Caco-2 (cell line): ENCODE results near the gene NDUFA12. TPM values are rescaled to one million over a fixed set of nuclear protein-coding genes. Genes with fewer than 3 reads are reported as not detected.
A peak's percentile ranks its signal among the peaks of the same experiment; 100 is the strongest.

ENCODE experiments used
- BruUV-seq: library from RNA; stranded (reverse); fragments of 400-500 nt; replicated peaks from 2 replicates; lab custom pipeline; 2021; lab: Mats Ljungman, UMichigan
- CTCF ChIA-PET: fragments of 300-600 bp; sonication (Branson Sonifier 250); formaldehyde crosslinking; loops from one replicate; lab custom pipeline; 2022; ENCODE audit warnings: antibody characterized with exemption; lab: Charles Lee
- POLR2A ChIA-PET: fragments of 300-600 bp; sonication (Branson Sonifier 250); formaldehyde crosslinking; loops from one replicate; lab custom pipeline; 2022; ENCODE audit warnings: antibody characterized with exemption; lab: Charles Lee
- DNase-seq, 2 experiments: peaks; one replicate each; pipeline versions ENCODE4 v3.0.0 to v3.0.0-alpha.2; 2020 to 2022
- H3K27me3 ChIP-seq: replicated peaks from 2 replicates; pipeline ENCODE4 v1.6.0; 2011; ENCODE audit warnings: low read length; ENCODE audit not compliant: control insufficient read depth, insufficient read depth
- H3K36me3 ChIP-seq: 2 replicates; pipeline ENCODE4 v1.5.1; 2011; ENCODE audit warnings: low read length; ENCODE audit not compliant: control insufficient read depth, insufficient read depth
- H3K4me1 ChIP-seq: fragments of 250-450 bp; sonication (Bioruptor Pico); 2 replicates; pipeline ENCODE4 v1.5.1; 2020; ENCODE audit warnings: mild to moderate bottlenecking
- H3K4me3 ChIP-seq: 2 replicates; pipeline ENCODE4 v1.5.1; 2011; ENCODE audit warnings: low read depth, mild to moderate bottlenecking, control low read depth, low read length
- H3K9me3 ChIP-seq: fragments of 250-450 bp; sonication (Bioruptor Pico); 2 replicates; pipeline ENCODE4 v1.5.1; 2020; ENCODE audit warnings: mild to moderate bottlenecking, moderate library complexity
- H3K27ac Mint-ChIP-seq: one replicate; pipeline ENCODE4 v1.8.0; 2022; ENCODE audit warnings: mixed read lengths; ENCODE audit not compliant: unreplicated experiment
- H3K27me3 Mint-ChIP-seq: one replicate; pipeline ENCODE4 v1.8.0; 2022; ENCODE audit warnings: mixed read lengths; ENCODE audit not compliant: insufficient read depth, unreplicated experiment
- H3K36me3 Mint-ChIP-seq: one replicate; pipeline ENCODE4 v1.8.0; 2022; ENCODE audit warnings: mild to moderate bottlenecking, mixed read lengths; ENCODE audit not compliant: insufficient read depth, unreplicated experiment
- H3K4me1 Mint-ChIP-seq: one replicate; pipeline ENCODE4 v1.8.0; 2022; ENCODE audit warnings: low read depth, mixed read lengths; ENCODE audit not compliant: unreplicated experiment
- H3K4me3 Mint-ChIP-seq: one replicate; pipeline ENCODE4 v1.8.0; 2022; ENCODE audit warnings: mild to moderate bottlenecking, moderate library complexity, mixed read lengths; ENCODE audit not compliant: unreplicated experiment
- H3K9me3 Mint-ChIP-seq: one replicate; pipeline ENCODE4 v1.8.0; 2022; ENCODE audit warnings: mixed read lengths; ENCODE audit not compliant: unreplicated experiment
- CTCF ChIP-seq, 2 experiments: fragments of 200-600 bp in 1 of 2; IDR thresholded peaks; 1 replicate in 1 of 2; 2 replicates in 1 of 2; pipeline versions ENCODE4 v1.5.1 to v1.8.0; 2011 to 2022; ENCODE audit warnings: antibody characterized with exemption in 1 of 2, control low read depth in 1 of 2, inconsistent platforms in 1 of 2, low read depth in 1 of 2, low read length in 1 of 2, mild to moderate bottlenecking in 1 of 2, moderate library complexity in 1 of 2; ENCODE audit not compliant: insufficient read depth in 1 of 2, severe bottlenecking in 1 of 2, unreplicated experiment in 1 of 2
- intact Hi-C: fragments of 100-400 bp; cut with micrococcal nuclease; formaldehyde crosslinking; loops from one replicate; pipeline ENCODE4 v1.10.0; 2022; ENCODE audit not compliant: unreplicated experiment
- total RNA-seq: library from RNA; stranded (reverse); gene quantifications from 2 replicates; pipeline ENCODE4 v1.2.3, GENCODE V29; 2022

Gene NDUFA12
- total RNA-seq, 1 experiment from 2014 or later: 131 TPM

DNA sequence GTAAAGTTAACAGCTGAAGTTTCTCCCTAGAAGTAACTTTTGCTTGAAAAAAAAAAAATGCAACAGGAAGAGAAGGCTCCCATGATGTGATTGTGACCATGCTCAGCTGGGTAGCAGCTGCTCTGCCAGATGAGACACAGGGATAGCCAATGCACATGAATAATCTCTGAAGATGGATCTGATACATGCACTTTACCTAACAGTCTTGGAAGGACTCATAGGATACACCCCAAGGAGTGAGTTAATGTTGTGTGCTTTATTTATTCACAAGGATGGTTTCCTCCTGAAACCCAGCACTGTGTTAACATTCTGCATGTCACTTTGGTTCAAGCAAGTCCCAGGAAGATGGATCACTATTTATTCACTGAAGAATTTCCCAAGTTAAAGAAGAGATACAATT is 46.5 kb downstream of the NDUFA12 start:
- BruUV-seq: no TSS peak
- H3K9me3 Mint-ChIP-seq: no peaks in the 10 kb centered on the region
- H3K4me3 Mint-ChIP-seq: no peak overlapping the region
- Histone ChIP-seq H3K27me3 (no peaks in the 10 kb centered on the region), H3K4me3 (no peak overlapping the region), H3K4me1 (peaks cover 12% of the 10 kb centered on the region; the same call in 1 of the 2 replicates), H3K9me3 (no peaks in the 10 kb centered on the region), H3K36me3 (no peaks in the 10 kb centered on the region)
- no peak for TF ChIP-seq CTCF (IDR thresholded peaks at IDR 0.05; ENCODE audit: insufficient read depth in 1 of 2, low read depth in 1 of 2, low read length in 1 of 2, severe bottlenecking in 1 of 2, unreplicated experiment in 1 of 2)
- no peak overlapping the region for H3K27ac Mint-ChIP-seq
- ChIA-PET POLR2A (no interaction called here), CTCF (no interaction called here)
- peaks cover 9% of the 10 kb centered on the region for H3K4me1 Mint-ChIP-seq
- H3K36me3 Mint-ChIP-seq: no peaks in the 10 kb centered on the region
- H3K27me3 Mint-ChIP-seq: no peaks in the 10 kb centered on the region
- no peak for DNase-seq
- intact Hi-C loops: no loop called here

DNA sequence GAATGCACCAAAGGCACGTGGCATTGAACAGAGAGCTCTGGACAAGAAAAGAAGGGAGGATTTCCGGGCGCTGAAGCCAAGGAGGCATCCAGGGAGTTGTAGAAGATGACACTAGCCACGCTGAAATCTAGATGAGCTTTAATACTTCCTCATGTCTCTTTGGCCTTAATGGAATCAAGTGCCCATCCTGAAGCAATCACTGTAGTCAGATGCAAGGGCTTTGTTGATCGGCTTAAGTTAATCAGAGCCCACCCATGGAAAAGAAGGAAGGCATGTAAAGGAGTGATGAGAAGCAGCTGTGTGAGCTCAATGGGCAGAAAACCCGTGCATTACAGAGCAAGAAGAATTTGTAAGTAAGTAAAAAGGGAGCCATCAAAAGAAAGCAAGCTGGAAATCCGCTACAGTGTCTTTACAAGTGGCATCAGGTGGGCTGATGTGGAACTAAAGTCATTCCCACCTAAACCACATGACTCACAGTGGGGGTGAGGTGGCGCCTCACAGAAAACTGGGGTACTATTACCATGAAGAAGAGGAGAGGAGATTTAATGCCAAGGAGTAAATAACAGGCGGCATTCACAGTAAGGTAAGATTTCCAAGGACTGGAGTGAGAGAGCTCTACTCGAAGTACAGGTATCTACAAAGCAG is 48.4 kb downstream of the NDUFA12 start:
- Mint-ChIP-seq H3K27ac (no peak overlapping the region), H3K36me3 (no peaks in the 10 kb centered on the region), H3K4me1 (peaks cover 15% of the 10 kb centered on the region), H3K9me3 (no peaks in the 10 kb centered on the region), H3K27me3 (no peaks in the 10 kb centered on the region), H3K4me3 (no peak overlapping the region)
- H3K36me3 ChIP-seq: no peaks in the 10 kb centered on the region
- DNase-seq: no peak
- CTCF ChIA-PET: no interaction called here
- BruUV-seq: no TSS peak
- TF ChIP-seq CTCF (IDR thresholded peaks at IDR 0.05; ENCODE audit: insufficient read depth in 1 of 2, low read depth in 1 of 2, low read length in 1 of 2, severe bottlenecking in 1 of 2, unreplicated experiment in 1 of 2): no peak
- intact Hi-C loops: no loop called here
- H3K9me3 ChIP-seq: no peaks in the 10 kb centered on the region
- no peaks in the 10 kb centered on the region for H3K27me3 ChIP-seq
- H3K4me1 ChIP-seq: peaks cover 12% of the 10 kb centered on the region; the same call in 1 of the 2 replicates
- POLR2A ChIA-PET: no interaction called here
- H3K4me3 ChIP-seq: no peak overlapping the region

GRCh38 chr12:94954029-94954685 is 49.3 kb downstream of the NDUFA12 start:
- Histone ChIP-seq H3K4me3 (no peak overlapping the region), H3K4me1 (peaks cover 12% of the 10 kb centered on the region; the same call in 1 of the 2 replicates), H3K27me3 (no peaks in the 10 kb centered on the region), H3K36me3 (no peaks in the 10 kb centered on the region), H3K9me3 (no peaks in the 10 kb centered on the region)
- Mint-ChIP-seq H3K27me3 (no peaks in the 10 kb centered on the region), H3K9me3 (no peaks in the 10 kb centered on the region), H3K4me1 (peaks cover 15% of the 10 kb centered on the region), H3K36me3 (peaks cover 6% of the 10 kb centered on the region), H3K27ac (no peak overlapping the region), H3K4me3 (no peak overlapping the region)
- intact Hi-C loops: no loop called here
- peak; percentile 28 to 48 for DNase-seq
- POLR2A ChIA-PET: no interaction called here
- CTCF ChIA-PET: no interaction called here
- no TSS peak for BruUV-seq
- TF ChIP-seq CTCF (IDR thresholded peaks at IDR 0.05; ENCODE audit: insufficient read depth in 1 of 2, low read depth in 1 of 2, low read length in 1 of 2, severe bottlenecking in 1 of 2, unreplicated experiment in 1 of 2): no peak
